ENCODE results near the gene PAFAH1B1.

DNA sequence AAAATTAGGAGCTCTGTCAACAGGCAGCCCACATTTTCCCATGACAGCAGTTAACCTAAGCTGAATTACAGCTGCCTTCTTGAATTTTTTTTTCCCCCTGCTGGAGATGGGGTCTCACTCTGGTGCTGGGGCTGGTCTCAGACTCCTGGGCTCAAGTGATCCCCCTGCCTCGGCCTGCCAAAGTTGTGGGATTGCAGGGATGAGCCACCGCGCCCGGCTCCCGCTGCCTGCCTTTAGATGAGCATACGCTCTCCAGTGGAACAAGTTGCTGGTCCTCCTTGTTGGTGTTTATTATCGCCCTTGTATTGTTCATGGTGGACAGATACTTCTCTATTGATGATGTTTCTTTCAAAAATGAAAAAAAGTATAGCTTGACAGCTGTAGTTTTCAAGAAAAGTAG, 15.6 kb downstream of the PAFAH1B1 start:
- TF ChIP-seq, protein P1, sequence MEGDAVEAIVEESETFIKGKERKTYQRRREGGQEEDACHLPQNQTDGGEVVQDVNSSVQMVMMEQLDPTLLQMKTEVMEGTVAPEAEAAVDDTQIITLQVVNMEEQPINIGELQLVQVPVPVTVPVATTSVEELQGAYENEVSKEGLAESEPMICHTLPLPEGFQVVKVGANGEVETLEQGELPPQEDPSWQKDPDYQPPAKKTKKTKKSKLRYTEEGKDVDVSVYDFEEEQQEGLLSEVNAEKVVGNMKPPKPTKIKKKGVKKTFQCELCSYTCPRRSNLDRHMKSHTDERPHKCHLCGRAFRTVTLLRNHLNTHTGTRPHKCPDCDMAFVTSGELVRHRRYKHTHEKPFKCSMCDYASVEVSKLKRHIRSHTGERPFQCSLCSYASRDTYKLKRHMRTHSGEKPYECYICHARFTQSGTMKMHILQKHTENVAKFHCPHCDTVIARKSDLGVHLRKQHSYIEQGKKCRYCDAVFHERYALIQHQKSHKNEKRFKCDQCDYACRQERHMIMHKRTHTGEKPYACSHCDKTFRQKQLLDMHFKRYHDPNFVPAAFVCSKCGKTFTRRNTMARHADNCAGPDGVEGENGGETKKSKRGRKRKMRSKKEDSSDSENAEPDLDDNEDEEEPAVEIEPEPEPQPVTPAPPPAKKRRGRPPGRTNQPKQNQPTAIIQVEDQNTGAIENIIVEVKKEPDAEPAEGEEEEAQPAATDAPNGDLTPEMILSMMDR (conservative IDR thresholded peaks at IDR 0.05 in 1 of 2, IDR thresholded peaks at IDR 0.05 in 1 of 2; ENCODE audit: extremely low read depth in 1 of 2, insufficient read depth in 1 of 2, low read depth in 1 of 2, low read length in 2 of 2): no peak
- TF ChIP-seq EZH2 (IDR thresholded peaks at IDR 0.05; ENCODE audit: borderline replicate concordance, low read length): no peak

All from mammary epithelial cell (primary cell).